GM12873 (cell line): ENCODE measurements around the gene MTERF4.

Experiments used
- TF ChIP-seq, protein P1 (sequence below): IDR thresholded peaks from 2 replicates; pipeline ENCODE4 v1.5.1; 2012; ENCODE audit warnings: low read depth, mild to moderate bottlenecking, moderate library complexity, low read length, control low read depth; ENCODE audit not compliant: insufficient read depth; ENCODE audit errors: missing control alignments

MTERF4 gene

GRCh38 chr2:241131531-241131930, 29.4 kb upstream of the MTERF4 start:
- TF ChIP-seq, protein P1, sequence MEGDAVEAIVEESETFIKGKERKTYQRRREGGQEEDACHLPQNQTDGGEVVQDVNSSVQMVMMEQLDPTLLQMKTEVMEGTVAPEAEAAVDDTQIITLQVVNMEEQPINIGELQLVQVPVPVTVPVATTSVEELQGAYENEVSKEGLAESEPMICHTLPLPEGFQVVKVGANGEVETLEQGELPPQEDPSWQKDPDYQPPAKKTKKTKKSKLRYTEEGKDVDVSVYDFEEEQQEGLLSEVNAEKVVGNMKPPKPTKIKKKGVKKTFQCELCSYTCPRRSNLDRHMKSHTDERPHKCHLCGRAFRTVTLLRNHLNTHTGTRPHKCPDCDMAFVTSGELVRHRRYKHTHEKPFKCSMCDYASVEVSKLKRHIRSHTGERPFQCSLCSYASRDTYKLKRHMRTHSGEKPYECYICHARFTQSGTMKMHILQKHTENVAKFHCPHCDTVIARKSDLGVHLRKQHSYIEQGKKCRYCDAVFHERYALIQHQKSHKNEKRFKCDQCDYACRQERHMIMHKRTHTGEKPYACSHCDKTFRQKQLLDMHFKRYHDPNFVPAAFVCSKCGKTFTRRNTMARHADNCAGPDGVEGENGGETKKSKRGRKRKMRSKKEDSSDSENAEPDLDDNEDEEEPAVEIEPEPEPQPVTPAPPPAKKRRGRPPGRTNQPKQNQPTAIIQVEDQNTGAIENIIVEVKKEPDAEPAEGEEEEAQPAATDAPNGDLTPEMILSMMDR, result no peak

- TF ChIP-seq, protein P1, result no peak
These were observed 28.2 kb upstream of the MTERF4 start for GRCh38 chr2:241130316-241130715.

DNA sequence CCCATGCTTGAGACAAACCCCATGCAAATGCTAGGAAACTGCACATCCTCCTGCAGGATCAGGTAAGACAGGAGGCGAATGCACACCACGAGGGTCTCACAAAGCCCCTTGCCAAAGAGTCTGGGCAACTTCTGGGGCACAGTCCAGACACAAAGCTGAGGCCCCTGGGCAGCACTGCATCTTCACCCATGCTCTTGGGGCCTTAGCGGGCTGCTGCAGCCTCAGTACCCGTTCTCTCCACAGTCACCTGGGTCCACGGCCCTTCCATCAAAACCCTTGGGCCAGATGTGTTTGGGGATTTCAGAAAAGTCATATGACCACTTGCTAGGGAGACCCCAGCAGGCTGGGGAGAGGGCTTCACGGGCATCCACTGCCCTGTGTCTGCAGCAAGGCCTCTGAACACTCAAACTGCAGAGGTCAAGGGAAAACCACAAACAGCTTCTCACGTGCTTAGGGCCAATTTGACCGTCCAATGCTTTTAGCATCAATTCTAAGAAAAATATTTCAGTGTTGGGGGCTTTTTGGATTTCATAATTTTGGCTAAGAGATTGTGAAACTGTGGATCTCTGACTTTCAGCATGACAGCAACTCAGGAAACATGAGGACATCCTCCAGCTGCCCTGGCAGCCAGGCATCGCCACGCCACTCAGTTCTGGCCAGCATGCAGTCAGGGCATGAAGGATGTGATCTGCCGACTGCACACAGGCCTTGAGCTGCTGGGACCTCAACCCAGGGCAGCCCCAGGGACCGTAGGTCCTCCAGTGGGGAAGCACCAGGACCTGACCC, 27.2 kb upstream of the MTERF4 start:
- TF ChIP-seq, protein P1, result no peak

- TF ChIP-seq, protein P1, result no peak
These were observed 26.2 kb upstream of the MTERF4 start for GRCh38 chr2:241128266-241128665.

DNA sequence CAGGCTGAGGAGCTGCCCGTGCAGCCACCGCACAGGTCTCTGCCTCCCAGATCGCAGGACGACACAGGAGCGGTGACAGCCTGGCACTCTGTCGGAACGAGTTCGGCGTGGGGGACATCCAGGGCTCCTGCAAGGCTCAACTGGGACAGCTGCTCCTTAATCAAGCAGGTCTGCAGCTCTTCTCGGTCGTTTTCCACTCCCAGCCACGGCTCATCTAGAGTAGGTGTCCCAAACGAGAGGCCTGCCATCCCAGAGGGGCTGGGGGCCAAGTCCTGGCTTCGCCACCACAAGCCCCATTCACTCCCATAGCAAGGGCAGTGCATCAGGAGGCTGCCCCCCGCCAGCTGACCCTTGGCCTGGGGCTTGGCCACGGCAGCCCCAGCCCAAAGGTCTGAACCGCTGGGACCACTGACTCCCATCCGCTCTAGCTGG, 24.7 kb upstream of the MTERF4 start:
- TF ChIP-seq, protein P1, result no peak

DNA sequence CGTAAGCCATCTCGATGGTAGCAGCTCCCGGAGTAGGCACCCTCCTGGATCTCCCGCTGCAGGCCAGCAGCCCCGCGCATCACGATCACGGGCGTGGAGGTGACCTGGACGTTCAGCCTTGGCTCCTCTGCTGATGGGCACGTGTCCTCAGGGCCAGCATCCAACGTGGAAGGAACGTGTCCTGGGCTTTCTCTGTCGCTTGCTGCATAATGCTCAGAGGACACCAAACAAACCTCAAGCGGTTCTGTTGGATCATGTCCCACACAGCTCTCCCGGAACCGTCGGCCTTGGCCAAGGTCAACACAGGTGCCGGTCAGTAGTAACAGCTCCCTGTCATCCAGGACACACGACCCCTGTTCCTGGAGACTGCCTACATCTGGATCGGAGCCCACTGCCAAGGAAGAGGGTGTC, 24.1 kb upstream of the MTERF4 start:
- TF ChIP-seq, protein P1, result no peak

DNA sequence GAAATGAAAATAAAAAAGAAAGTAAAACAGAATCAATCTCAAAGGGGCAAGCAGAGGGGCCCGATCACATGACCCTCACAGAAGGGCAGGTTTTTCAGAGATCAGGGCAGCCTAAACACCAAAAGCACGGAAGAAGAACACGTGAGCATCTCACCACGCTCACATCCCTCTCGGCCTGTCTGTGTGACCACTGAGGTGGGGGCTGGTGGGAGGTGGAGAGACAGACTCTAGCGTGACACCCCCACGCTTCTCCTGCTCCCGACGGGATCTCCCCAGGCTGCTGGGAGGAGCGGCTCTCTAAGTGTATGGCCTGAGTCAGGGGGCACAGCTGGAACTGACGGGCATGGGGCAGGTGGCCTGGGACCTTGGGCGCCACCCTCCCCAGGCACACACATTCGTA, 23.5 kb upstream of the MTERF4 start:
- TF ChIP-seq, protein P1, result no peak
